ENCODE measurements around the gene INAFM1. TPM values are rescaled to one million over a fixed set of nuclear protein-coding genes. Genes with fewer than 3 reads are reported as not detected.
"Not testable (repeated sequence)": the region's sequence is repeated elsewhere in the genome, so short reads cannot be mapped to it uniquely, and the experiment has no call there.

INAFM1 gene
- total RNA-seq, 1 donor from 2014 or later = 12.2 TPM

GRCh38 chr19:47247308-47247990, 27.2 kb upstream of the INAFM1 start:
- H3K4me1 ChIP-seq = peaks cover 30% of the 10 kb centered on the region
- intact Hi-C loops (cut with micrococcal nuclease) = loop anchor here (5.0 kb wide), 2 partner anchors 35 to 95 kb away; no protein-coding TSS in a partner anchor
- H3K27me3 ChIP-seq (ENCODE audit: low read depth) = no peaks in the 10 kb centered on the region
- peak; percentile 96 for TF ChIP-seq CTCF (IDR thresholded peaks at IDR 0.05; ENCODE audit: borderline replicate concordance)
- no peak overlapping the region for H3K4me3 ChIP-seq
- peak; percentile 84 for DNase-seq
- H3K9me3 ChIP-seq (replicated peaks) = no peaks in the 10 kb centered on the region
- H3K27ac ChIP-seq (replicated peaks) = no peak overlapping the region
- H3K36me3 ChIP-seq = no peaks in the 10 kb centered on the region

DNA sequence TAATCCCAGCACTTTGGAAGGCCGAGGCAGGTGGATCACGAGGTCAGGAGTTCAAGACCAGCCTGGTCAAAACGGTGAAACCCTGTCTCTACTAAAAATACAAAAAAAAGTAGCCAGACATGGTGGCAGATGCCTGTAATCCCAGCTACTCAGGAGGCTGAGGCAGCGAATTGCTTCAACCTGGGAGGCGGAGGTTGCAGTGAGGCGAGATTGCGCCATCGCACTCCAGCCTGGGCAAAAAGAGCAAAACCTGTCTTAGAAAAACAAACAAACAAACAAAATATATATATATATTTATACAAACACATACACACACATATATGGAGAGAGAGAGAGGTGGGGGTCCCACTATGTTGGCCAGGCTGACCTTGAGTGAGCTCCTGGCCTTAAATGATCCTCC, 21.7 kb upstream of the INAFM1 start:
- DNase-seq; intact Hi-C loops (cut with micrococcal nuclease): not testable (repeated sequence)

GRCh38 chr19:47253467-47253881, 21.2 kb upstream of the INAFM1 start:
- Histone ChIP-seq H3K27me3 (ENCODE audit: low read depth) (no peaks in the 10 kb centered on the region), H3K4me1 (peaks cover 19% of the 10 kb centered on the region), H3K27ac (replicated peaks) (no peak overlapping the region), H3K4me3 (no peak overlapping the region), H3K36me3 (peaks cover 2% of the 10 kb centered on the region), H3K9me3 (replicated peaks) (no peaks in the 10 kb centered on the region)
- TF ChIP-seq CTCF (IDR thresholded peaks at IDR 0.05; ENCODE audit: borderline replicate concordance) = no peak
- intact Hi-C loops (cut with micrococcal nuclease) = no loop called here
- no peak for DNase-seq

More for the DNA sequence above, 21.7 kb upstream of the INAFM1 start:
- peaks cover 14% of the 10 kb centered on the region for H3K4me1 ChIP-seq
- not testable (repeated sequence) for H3K36me3 ChIP-seq; H3K9me3 ChIP-seq (replicated peaks); H3K27me3 ChIP-seq (ENCODE audit: low read depth); H3K4me3 ChIP-seq; H3K27ac ChIP-seq (replicated peaks)

- Histone ChIP-seq H3K9me3 (replicated peaks) (no peaks in the 10 kb centered on the region), H3K27me3 (ENCODE audit: low read depth) (no peaks in the 10 kb centered on the region), H3K36me3 (peaks cover 7% of the 10 kb centered on the region), H3K27ac (replicated peaks) (no peak overlapping the region), H3K4me3 (no peak overlapping the region), H3K4me1 (peaks cover 24% of the 10 kb centered on the region)
- TF ChIP-seq CTCF (IDR thresholded peaks at IDR 0.05; ENCODE audit: borderline replicate concordance) = no peak
- no peak for DNase-seq
- intact Hi-C loops (cut with micrococcal nuclease) = no loop called here
Measured at GRCh38 chr19:47253970-47254369, 20.7 kb upstream of the INAFM1 start.

DNA sequence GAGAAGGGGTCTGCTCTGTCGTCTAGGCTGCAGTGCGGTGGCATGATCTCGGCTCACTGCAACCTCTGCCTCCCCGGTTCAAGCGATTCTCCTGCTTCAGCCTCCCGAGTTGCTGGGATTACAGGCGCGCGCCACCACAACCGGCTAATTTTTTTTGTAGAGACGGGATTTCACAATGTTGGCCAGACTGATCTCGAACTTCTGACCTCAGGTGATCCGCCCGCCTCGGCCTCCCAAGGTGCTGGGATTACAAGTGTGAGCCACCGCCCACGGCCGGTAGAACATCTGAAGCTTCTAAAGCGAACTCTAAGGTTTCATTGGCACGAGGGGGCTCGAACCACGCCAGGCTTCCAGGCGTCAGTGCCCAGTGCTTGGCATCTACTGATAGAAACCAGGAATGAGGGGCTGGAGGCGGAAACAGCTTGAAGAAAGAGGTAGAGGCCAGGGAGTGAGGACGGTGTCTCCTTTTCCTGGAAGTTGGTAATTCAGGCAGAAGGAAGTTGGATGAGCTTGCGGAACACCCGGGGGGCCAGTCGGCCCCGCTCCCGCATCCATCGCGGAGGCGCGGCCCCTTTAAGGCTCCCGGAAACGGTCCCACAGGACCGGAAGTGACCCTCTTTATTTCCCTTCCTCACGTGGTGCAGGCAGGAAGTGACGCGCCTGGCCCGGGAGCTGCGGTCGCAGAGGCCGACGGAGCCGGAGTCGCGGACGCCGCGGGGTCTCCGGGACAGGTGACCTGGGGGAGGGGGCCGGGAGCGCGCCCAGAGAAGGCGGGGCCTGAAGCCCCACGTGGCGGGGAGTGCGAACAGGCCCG, 18.6 kb upstream of the INAFM1 start, which contains the start of gene CCDC9:
Gene CCDC9 (plus strand): TSS at position 647 of the 814 bp plus-strand sequence. CDS start 1,876 bp downstream, outside the sequence.
- peaks cover 35% of the 10 kb centered on the region for H3K4me1 ChIP-seq
- H3K27ac ChIP-seq (replicated peaks) = peak within 1 kb of the TSS; percentile 96
- DNase-seq = peak; percentile 95
- intact Hi-C loops (cut with micrococcal nuclease) = no loop called here
- no peaks in the 10 kb centered on the region for H3K9me3 ChIP-seq (replicated peaks)
- H3K27me3 ChIP-seq (ENCODE audit: low read depth) = no peaks in the 10 kb centered on the region
- peaks cover 28% of the 10 kb centered on the region for H3K36me3 ChIP-seq
- no peak for TF ChIP-seq CTCF (IDR thresholded peaks at IDR 0.05; ENCODE audit: borderline replicate concordance)
- H3K4me3 ChIP-seq = peak within 1 kb of the TSS; percentile 75

Measured in left ventricle myocardium inferior (tissue), 1 donor.